GM18519 (cell line): ENCODE results near the gene ATF3.
"Not testable (repeated sequence)": the region's sequence is repeated elsewhere in the genome, so short reads cannot be mapped to it uniquely, and the experiment has no call there.

Source experiments
- ATAC-seq: cut with Tn5 transposase; IDR thresholded peaks from one replicate; pipeline ENCODE4 v1.9.1; 2021; ENCODE audit warnings: mild to moderate bottlenecking, moderate library complexity; ENCODE audit not compliant: unreplicated experiment, low FRiP score

Gene ATF3

GRCh38 chr1:212624976-212625501 is 16.5 kb downstream of the ATF3 start:
- ATAC-seq, result no peak

- ATAC-seq, result no peak
Observed at GRCh38 chr1:212625781-212626450, 17.4 kb downstream of the ATF3 start.

- no peak for ATAC-seq
Observed at GRCh38 chr1:212628046-212628445, 19.5 kb downstream of the ATF3 start.

- no peak for ATAC-seq
Observed at GRCh38 chr1:212628813-212629415, 20.4 kb downstream of the ATF3 start.

- ATAC-seq, result no peak
Observed at GRCh38 chr1:212629450-212630157, 21.0 kb downstream of the ATF3 start.

GRCh38 chr1:212630158-212630900 is 21.8 kb downstream of the ATF3 start:
- ATAC-seq, result no peak

- no peak for ATAC-seq
Observed at GRCh38 chr1:212633161-212633560, 24.6 kb downstream of the ATF3 start.

GRCh38 chr1:212634252-212634651 is 25.7 kb downstream of the ATF3 start:
- no peak for ATAC-seq

GRCh38 chr1:212635141-212635631 is 26.6 kb downstream of the ATF3 start:
- no peak for ATAC-seq

GRCh38 chr1:212637902-212638301 is 29.3 kb downstream of the ATF3 start:
- ATAC-seq, result no peak

GRCh38 chr1:212638492-212639151 is 30.1 kb downstream of the ATF3 start:
- ATAC-seq, result no peak

GRCh38 chr1:212639524-212639923 is 31.0 kb downstream of the ATF3 start:
- ATAC-seq, result not testable (repeated sequence)

GRCh38 chr1:212640223-212640878 is 31.8 kb downstream of the ATF3 start:
- no peak for ATAC-seq

GRCh38 chr1:212641956-212642355 is 33.4 kb downstream of the ATF3 start:
- no peak for ATAC-seq

GRCh38 chr1:212643877-212644276 is 35.3 kb downstream of the ATF3 start:
- no peak for ATAC-seq

GRCh38 chr1:212644866-212645545 is 36.4 kb downstream of the ATF3 start:
- no peak for ATAC-seq

- ATAC-seq, result no peak
Observed at GRCh38 chr1:212645546-212646543, 37.3 kb downstream of the ATF3 start.

- no peak for ATAC-seq
Observed at GRCh38 chr1:212646588-212646987, 38.0 kb downstream of the ATF3 start.
